HG02798 (cell line): ENCODE results near the gene LIX1.

ENCODE experiments used
- ATAC-seq: cut with Tn5 transposase; IDR thresholded peaks from one replicate; pipeline ENCODE4 v1.9.1; 2021; ENCODE audit warnings: mild to moderate bottlenecking; ENCODE audit not compliant: unreplicated experiment, poor library complexity

Gene LIX1

DNA sequence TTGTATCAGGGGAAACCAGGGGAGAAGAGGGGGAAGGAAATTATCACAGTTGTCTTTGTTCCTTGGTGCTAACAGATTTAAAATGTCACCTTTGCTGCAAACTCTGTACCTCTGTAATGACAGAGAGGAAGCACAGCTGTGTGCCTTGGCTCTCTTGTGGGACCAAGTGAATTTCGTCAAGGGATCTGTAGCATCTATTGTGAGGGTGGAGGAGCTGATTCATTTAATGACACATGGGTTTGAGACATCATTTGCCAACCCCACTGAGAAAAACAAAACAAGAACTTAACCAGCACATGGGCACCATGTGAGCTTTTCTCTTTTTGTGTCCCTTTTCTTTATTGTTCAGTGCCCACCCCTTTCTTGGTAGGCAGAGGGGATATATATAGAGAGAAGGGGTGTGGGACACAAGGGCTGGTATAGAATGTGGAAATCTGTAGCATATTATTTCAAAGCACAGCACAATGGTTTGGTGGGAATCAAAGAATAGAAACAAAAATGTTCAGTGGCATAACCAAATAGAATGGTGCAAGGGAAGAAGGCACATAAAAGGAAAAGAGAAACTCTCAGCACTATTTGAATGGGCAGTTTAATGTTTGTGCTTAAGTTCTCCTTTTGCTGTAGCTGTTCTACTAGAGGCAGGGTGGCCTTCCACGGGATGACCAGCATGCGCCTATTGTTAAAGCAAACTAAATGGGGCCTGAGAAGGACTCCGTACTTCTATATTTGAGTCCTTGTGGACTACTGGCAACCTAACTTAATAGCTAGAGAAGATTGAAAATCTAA lies 63.3 kb downstream of the LIX1 start:
- ATAC-seq, result no peak

DNA sequence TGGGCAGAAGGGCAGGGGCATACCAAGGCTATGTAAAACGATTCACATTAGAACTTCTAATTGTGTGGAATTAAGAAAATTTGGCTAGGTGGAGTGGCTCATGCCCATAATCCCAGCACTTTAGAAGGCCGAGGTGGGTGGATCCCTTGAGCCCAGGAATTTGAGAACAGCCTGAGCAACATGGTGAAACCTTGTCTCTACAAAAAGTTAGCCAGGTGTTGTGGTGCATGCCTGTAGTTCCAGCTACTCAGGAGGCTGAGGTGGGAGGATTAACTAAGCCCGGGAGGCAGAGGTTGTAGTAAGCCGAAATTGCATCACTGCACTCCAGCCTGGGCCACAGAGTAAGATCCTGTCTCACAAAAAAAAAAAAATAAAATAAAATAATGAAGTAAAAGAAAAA lies 65.2 kb downstream of the LIX1 start:
- ATAC-seq, result no peak

DNA sequence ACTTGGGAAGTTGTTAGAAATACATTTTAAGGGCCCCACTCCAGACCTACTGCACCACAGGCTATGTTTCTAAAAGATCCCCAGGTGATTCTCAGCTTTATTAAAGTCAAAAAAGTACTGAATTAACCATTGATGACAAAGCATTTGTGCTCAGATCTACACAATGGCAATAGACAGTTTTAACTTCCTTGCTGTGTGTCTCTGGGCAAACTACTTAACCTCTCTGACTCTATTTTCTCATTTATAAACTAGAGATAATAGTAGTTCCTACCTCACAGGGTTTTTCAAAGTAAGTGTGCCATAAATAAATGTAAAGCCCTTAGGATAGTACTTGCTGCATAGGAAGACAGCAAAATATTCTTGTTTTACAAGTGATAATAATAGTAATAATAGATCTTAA lies 66.3 kb downstream of the LIX1 start:
- no peak for ATAC-seq

DNA sequence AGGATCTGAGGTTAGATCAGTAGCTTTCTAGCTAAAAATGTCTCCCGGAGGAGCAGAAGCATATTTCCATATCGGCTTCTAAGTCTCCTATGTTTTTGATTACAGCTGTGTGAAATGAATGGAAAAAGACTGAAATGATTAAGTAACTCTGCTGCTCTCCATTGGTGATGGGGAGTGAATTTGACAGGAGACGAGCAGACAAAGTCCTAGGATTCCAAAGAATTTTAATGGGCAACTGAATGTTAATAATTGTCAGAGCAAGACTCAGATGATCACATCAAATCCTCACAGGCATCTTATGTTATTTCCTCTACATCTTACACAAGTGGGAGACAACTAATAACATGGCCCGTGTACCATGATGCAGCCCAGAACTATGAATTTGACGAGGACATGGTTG lies 66.8 kb downstream of the LIX1 start:
- ATAC-seq, result no peak

DNA sequence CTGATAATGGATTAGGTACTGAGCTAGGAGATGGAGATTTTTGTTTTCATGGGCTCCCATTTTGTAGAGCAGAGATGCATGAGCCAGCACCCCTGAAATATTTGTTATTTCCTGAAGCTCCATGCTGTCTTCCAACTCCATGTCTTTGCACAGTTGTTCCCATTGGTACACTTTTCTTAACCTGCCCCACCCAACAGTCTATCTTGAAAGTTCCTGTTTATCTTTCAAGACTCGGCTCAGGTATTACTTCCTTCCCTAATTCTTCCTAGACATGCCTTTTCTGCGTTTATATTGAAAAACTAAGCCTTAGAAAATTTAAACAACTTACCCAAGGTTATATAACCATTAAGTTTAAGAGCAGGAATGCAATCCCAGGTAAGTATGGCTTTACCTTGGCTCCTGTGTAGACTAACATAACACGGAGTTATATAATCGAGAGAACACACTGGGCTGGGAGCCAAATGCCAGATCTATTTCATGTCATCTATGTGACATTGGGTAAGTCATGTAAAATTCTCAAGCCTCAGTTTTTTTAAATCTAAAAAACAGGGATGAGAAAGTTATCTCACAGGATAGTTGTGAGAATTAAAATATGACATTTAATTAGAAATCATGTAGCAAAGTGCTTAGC lies 67.4 kb downstream of the LIX1 start:
- ATAC-seq, result no peak

DNA sequence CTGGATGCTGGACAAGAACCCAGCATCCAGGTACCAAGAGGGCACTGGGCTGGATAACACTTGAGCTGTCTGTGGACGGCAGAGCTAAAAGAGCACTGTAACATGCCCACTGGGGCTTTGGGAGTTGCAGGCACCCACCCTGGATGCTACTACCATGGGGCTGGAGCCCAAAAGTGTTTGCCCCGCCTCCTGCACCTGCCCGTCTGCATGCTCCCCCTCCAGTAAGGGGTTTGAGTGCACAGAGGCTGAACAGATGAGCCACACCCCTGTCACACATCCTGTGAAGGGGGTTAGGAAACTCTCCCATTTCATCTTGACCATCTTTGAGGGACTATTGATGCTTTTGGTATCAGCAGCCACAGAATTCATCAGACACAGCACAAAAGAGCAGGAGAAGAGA lies 69.0 kb downstream of the LIX1 start:
- no peak for ATAC-seq

DNA sequence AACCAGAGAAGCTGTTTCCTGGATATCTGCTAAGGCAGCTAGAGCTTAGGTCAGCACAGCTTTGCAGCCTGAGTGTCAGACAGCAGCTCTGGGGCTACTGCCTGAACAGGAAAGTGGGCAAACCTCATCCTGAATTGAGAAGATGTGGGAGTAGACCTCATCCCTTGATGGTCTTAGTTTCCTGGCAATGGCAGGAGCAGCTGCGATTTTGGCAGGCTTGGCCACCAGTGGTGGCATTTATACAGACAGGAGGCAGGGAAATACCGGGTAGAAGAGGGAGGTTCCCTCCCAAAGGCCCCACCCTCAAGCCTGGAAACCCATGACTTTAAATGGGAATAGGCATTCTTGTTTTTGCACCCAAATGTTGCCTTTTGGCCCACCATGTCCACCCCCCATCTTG lies 69.7 kb downstream of the LIX1 start:
- no peak for ATAC-seq

DNA sequence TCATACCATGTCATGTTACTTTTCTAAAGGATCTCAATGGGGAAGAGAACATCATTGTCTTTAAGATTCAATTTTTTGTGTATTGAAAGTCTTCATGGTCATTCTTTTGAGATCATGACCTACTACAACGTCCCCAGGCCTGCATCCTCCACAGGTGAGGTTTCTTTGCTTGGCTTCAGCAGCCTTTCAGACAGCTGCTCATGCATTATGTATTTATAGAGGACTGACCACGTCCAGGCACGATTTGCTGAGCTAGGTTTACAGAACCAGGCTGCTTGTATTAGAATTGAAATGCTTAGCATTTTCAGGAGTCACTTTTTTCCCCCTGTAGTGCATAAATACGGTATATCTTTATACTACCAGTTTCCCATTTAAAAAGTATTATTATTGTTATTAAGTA lies 70.4 kb downstream of the LIX1 start:
- ATAC-seq, result no peak

DNA sequence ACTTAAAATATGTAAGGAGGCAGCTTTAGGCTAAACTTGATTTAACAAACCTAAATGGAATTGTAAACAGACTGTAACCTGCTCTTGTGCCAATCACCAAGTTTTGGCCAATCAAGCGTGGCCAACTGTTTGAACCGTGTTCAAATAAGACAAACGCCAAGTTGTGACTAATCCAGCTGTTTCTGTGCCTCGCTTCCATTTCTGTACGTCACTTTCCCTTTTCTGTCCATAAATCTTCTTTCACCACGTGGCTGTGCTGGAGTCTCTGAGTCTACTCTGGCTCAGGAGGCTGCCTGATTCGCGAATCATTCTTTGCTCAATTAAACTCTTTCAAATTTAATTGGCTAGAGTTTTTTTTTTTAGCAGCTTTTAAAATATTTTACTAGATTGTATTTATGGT lies 71.3 kb downstream of the LIX1 start:
- no peak for ATAC-seq

GRCh38 chr5:97070234-97070633 lies 72.2 kb downstream of the LIX1 start:
- ATAC-seq, result no peak

- no peak for ATAC-seq
Observed at GRCh38 chr5:97067296-97067850, 75.0 kb downstream of the LIX1 start.

DNA sequence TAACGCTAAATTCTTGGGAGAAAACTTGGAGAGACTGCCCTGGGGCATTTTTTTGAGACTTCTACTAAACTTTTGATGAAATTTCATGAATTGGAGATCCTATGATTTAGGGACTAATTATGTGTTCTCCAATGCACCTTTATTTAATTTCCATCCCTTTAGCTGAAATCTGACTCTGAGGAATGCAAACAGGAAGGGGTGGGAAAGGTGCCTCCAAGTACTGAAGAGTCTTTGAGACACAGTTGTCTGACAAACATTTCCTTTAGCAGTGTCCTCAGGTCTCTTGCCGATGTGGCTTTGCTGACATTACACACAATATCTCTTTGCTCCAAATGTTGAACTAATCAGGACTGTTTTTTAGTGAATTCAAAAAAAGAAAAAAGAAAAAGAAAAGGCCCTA lies 76.9 kb downstream of the LIX1 start:
- no peak for ATAC-seq

DNA sequence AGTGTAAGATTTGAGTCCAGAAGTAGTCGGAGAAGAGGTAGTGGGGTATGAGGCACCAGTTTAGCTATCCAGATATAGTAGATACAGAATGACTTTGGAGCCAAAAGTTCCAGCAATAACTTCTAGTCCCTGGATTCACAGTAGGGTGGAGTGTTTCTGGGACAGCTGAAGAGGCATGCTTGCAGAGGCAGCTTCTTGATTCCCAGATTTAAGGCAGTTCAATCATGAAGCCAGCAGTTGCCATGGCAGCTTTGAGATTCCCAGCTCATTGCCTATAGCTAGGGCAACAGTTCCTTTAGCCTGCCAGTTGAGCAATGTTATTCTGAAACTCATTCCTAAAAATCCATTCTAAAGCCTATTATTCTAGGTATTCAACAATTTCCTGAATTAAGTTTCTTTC lies 79.2 kb downstream of the LIX1 start:
- no peak for ATAC-seq

DNA sequence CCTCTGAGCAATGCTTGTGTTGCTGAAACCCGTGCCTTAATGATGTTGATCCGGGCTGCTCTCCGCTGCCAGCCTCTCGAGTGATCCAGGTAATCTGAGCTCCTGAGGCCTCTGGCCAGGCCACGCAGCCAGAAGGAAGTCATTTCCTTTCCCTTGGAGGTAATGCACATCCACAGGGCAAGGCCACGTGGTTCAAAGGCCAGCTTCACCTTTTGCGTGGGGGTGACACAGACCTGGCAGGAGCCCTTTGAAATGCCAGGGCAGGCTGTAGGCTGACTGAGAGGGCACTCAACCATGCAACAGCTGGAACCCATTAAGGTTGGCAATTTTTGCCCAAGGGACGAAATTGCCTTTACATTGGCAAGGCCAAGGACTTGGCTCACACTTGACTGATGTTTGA lies 80.4 kb downstream of the LIX1 start:
- ATAC-seq, result no peak

DNA sequence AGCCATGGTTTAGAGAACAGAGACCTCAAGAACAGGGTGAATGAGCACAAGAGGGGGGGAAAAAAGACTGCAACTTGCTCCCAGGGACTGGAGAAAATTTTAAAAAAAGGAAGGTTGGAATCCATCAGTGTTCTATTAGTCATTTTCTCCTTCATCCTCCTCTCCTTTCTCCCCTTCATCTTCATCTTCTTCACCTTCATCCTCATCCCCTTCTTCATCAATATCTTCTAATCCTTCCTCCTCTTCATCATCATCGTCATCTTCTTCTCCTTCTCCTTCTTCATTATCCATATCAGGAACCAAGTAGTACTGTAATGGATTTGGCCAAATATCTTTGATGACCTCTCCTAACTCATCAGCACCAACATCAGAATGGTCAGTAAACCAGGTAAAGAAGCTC lies 86.1 kb downstream of the LIX1 start:
- ATAC-seq, result no peak

DNA sequence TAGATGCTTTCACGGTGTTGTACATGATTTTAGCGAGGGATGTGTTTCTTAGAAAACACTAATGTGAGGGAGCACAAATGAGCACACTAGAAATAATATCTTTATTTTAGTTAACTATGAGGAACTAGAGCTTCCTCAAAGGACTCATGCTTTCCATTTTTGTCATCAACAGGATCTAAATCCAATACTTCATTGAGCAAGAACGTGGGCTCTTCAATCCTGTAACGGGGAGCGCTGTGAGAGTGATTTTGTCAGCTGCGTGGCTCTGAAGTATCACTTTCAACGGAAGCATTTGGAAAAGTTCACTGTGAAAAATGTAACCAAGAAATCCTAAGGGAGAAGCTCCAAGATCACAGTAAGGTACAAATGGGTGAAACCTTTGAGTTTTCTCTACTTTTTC lies 93.2 kb downstream of the LIX1 start:
- ATAC-seq, result no peak

DNA sequence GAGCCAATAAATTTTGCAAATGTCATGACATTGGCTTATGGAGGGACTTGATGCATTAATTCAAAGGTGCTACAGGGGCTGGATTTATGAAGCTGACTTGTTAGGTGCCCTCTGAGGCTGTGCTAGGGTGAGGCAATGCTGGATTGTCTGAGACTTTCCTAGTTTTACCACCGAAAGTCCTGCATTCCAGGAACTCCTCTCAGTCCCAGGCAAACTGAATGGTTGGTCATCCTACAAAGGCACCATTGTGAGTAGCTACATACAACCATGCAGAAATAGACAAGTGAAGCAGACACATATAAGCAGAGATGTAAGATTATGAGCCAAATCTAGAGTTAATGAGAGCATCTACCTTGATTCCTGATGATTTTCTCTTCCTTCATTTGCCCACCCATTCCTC lies 95.3 kb downstream of the LIX1 start:
- no peak for ATAC-seq

- ATAC-seq, result no peak
Observed at GRCh38 chr5:97046270-97046982, 96.0 kb downstream of the LIX1 start.

GRCh38 chr5:97044052-97044451 lies 98.4 kb downstream of the LIX1 start:
- ATAC-seq, result no peak

DNA sequence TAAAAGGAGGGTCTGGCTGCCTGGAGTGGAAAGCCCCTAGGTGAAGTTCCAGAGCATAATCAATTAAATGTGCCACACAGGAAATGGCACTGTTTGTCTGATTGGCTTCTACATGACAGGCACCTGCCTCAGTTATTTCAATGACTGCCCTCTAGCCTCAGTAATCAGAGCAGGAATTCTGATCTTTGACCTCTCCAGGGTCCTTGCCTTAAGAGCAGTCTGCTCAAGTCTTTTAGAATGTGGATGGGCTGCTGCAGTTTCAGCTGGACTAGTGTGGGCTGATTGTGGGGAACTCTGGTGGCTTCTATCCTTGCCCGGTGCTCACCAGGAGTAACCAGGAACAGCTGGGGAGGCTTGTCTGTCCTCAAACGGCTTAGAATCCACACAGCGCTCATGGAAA lies 98.9 kb downstream of the LIX1 start:
- no peak for ATAC-seq

DNA sequence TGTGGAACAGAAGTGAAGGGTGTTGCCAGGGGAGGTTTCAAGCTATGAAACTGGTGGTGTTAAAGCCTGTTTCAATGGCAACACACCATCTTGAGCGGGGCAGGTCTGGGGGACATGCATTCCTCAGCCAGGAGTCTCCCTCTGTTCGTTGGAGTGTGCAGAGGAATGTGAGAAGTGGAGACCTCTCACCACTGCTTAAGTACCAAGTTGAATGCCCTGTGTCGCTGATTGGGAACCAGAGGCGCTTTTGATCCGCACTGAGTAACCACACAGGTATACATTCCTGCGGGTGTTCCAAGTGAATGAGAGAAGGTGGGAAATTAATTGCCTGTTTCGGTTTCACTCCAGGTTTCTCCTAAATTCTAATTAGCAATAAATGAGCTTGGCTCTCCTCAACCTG lies 99.4 kb downstream of the LIX1 start:
- ATAC-seq, result no peak
